Stimulated activated CD8-positive, alpha-beta memory T cell treated with anti-CD3 and anti-CD28 coated beads, Interleukin-4, amount 100 ng/mL, for 1 hour (primary cell): Measurements from ENCODE around the gene HUS1.
"Not testable (repeated sequence)": the region's sequence is repeated elsewhere in the genome, so short reads cannot be mapped to it uniquely, and the experiment has no call there.

ENCODE experiments used
- DNase-seq, 2 donors: peaks; one replicate each; pipeline ENCODE4 v3.0.0-alpha.2; 2020; ENCODE audit warnings: low read depth in 2 of 2, low spot score in 1 of 2

The HUS1 gene

GRCh38 chr7:47980648-47981047 lies 1.2 kb upstream of the HUS1 start:
- DNase-seq: not testable (repeated sequence)

GRCh38 chr7:47979832-47980181 lies 392 bp upstream of the HUS1 start:
- no peak for DNase-seq

- no peak for DNase-seq
Measured at GRCh38 chr7:47978790-47979144, 648 bp downstream of the HUS1 start.

- DNase-seq: no peak
Measured at GRCh38 chr7:47973739-47974138, 5.7 kb downstream of the HUS1 start.

- DNase-seq: no peak
Measured at GRCh38 chr7:47970761-47971160, 8.7 kb downstream of the HUS1 start.

- DNase-seq: peak in 1 of 2 donors; percentile 12
Measured at GRCh38 chr7:47968847-47969774, 10.3 kb downstream of the HUS1 start.

GRCh38 chr7:47967708-47968107 lies 11.7 kb downstream of the HUS1 start:
- no peak for DNase-seq

GRCh38 chr7:47967123-47967522 lies 12.3 kb downstream of the HUS1 start:
- no peak for DNase-seq

GRCh38 chr7:47965456-47965855 lies 14.0 kb downstream of the HUS1 start:
- DNase-seq: no peak

- DNase-seq: no peak
Measured at GRCh38 chr7:47962262-47962661, 17.2 kb downstream of the HUS1 start.

GRCh38 chr7:47957156-47957555 lies 22.3 kb downstream of the HUS1 start:
- no peak for DNase-seq

- DNase-seq: no peak
Measured at GRCh38 chr7:47956220-47956619, 23.2 kb downstream of the HUS1 start.

GRCh38 chr7:47954231-47954911 lies 25.0 kb downstream of the HUS1 start:
- no peak for DNase-seq

GRCh38 chr7:47953822-47954221 lies 25.6 kb downstream of the HUS1 start:
- DNase-seq: no peak

- DNase-seq: no peak
Measured at GRCh38 chr7:47952224-47952623, 27.2 kb downstream of the HUS1 start.

- DNase-seq: no peak
Measured at GRCh38 chr7:47951374-47951773, 28.0 kb downstream of the HUS1 start.

GRCh38 chr7:47950714-47951113 lies 28.7 kb downstream of the HUS1 start:
- no peak for DNase-seq

- no peak for DNase-seq
Measured at GRCh38 chr7:47949703-47950102, 29.7 kb downstream of the HUS1 start.

GRCh38 chr7:47948141-47948790 lies 31.1 kb downstream of the HUS1 start, which contains the start of gene PKD1L1:
TSS of gene PKD1L1 (minus strand) at chr7:47948466. CDS start at chr7:47948440, 26 bp downstream.
- no peak for DNase-seq

- DNase-seq: no peak
Measured at GRCh38 chr7:47947355-47947749, 32.1 kb downstream of the HUS1 start.

- no peak for DNase-seq
Measured at GRCh38 chr7:47946581-47947354, 32.6 kb downstream of the HUS1 start.
